Measurements from ENCODE around the gene POLH.

DNA sequence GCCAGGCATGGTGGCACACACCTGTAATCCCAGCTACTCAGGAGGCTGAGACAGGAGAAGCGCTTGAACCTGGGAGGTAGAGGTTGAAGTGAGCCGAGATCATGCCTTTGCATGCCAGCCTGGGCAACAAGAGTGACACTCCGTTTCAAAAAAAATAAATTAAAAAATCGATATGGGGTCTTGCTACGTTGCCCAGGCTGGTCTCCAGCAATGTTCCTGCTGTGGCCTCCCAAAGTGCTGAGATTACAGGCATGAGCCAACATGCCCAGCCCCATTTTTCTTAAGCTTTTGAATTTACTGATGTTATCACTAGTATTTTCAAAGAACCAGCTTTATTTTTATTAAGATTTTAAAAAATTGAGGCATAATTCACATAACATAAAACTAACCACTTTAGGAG is 35.5 kb upstream of the POLH start:
- TF ChIP-seq, protein P1, sequence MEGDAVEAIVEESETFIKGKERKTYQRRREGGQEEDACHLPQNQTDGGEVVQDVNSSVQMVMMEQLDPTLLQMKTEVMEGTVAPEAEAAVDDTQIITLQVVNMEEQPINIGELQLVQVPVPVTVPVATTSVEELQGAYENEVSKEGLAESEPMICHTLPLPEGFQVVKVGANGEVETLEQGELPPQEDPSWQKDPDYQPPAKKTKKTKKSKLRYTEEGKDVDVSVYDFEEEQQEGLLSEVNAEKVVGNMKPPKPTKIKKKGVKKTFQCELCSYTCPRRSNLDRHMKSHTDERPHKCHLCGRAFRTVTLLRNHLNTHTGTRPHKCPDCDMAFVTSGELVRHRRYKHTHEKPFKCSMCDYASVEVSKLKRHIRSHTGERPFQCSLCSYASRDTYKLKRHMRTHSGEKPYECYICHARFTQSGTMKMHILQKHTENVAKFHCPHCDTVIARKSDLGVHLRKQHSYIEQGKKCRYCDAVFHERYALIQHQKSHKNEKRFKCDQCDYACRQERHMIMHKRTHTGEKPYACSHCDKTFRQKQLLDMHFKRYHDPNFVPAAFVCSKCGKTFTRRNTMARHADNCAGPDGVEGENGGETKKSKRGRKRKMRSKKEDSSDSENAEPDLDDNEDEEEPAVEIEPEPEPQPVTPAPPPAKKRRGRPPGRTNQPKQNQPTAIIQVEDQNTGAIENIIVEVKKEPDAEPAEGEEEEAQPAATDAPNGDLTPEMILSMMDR (conservative IDR thresholded peaks at IDR 0.05; ENCODE audit: low read depth, low read length), result no peak
- TF ChIP-seq EZH2phosphoT487 (IDR thresholded peaks at IDR 0.05; ENCODE audit: borderline replicate concordance, low read length), result no peak
